Measurements from ENCODE around the gene DLG1.

DLG1 gene

GRCh38 chr3:197165890-197166289 is 132.5 kb downstream of the DLG1 start:
- no peaks in the 10 kb centered on the region for H3K4me1 ChIP-seq (ENCODE audit: control insufficient read depth, insufficient read depth, low read length)
- H3K27ac ChIP-seq (ENCODE audit: low read length): no peak overlapping the region
- DNase-seq (ENCODE audit: low read depth, low spot score): no peak
- no peaks in the 10 kb centered on the region for H3K36me3 ChIP-seq (ENCODE audit: control insufficient read depth, insufficient read depth, low read length)
- H3K4me3 ChIP-seq (ENCODE audit: low read length): no peak overlapping the region
- H3K27me3 ChIP-seq (ENCODE audit: control insufficient read depth, insufficient read depth, low read length): no peaks in the 10 kb centered on the region
- whole genome bisulfite sequencing (ENCODE audit: insufficient coverage, insufficient read length): no CpG with 5 or more reads among the region's 6 CpGs
- H3K9me3 ChIP-seq (ENCODE audit: control insufficient read depth, insufficient read depth, low read length): no peaks in the 10 kb centered on the region

DNA sequence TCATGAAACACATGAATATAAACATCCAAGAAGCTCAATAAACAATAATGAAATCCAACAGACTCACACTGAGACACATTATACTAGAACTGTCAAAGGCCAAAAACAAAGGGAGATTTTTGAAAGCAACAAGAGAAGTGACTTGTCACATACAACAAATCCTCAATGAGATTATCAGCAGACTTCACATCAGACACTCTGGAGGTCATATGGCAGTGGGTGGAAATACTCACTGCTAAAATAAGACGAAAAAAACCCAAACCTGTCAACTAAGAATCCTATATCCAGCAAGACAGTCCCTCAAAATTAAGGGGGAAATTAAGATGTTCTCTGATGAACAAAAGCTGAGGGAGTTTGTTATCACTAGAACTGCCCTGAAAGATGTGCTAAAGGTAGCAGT is 143.4 kb downstream of the DLG1 start:
- WGBS (ENCODE audit: insufficient coverage, insufficient read length): no CpG with 5 or more reads among the region's 1 CpG
- H3K9me3 ChIP-seq (ENCODE audit: control insufficient read depth, insufficient read depth, low read length): no peaks in the 10 kb centered on the region
- H3K27me3 ChIP-seq (ENCODE audit: control insufficient read depth, insufficient read depth, low read length): no peaks in the 10 kb centered on the region
- no peak for DNase-seq (ENCODE audit: low read depth, low spot score)
- H3K4me1 ChIP-seq (ENCODE audit: control insufficient read depth, insufficient read depth, low read length): no peaks in the 10 kb centered on the region
- H3K36me3 ChIP-seq (ENCODE audit: control insufficient read depth, insufficient read depth, low read length): no peaks in the 10 kb centered on the region
- no peak overlapping the region for H3K4me3 ChIP-seq (ENCODE audit: low read length)
- H3K27ac ChIP-seq (ENCODE audit: low read length): no peak overlapping the region

DNA sequence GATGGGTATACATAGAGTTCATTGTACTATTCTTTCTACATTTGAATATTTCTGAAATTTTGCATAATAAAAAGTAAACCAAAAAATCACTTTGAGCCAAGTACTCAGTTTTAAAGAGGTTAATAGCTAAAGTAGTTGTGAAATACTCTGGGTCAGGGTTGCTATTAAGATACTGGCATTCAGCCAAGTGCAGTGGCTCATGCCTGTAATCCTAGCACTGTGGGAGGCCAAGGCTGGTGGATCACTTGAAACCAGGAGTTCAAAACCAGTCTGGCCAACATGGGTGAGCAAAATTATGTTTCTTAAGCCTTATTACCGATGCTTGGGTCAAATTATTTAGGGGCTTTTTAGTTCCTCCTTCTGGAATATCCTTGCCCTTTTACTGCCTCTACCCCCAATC is 146.8 kb downstream of the DLG1 start:
- Histone ChIP-seq H3K4me1 (ENCODE audit: control insufficient read depth, insufficient read depth, low read length) (no peaks in the 10 kb centered on the region), H3K4me3 (ENCODE audit: low read length) (no peak overlapping the region), H3K27me3 (ENCODE audit: control insufficient read depth, insufficient read depth, low read length) (no peaks in the 10 kb centered on the region), H3K36me3 (ENCODE audit: control insufficient read depth, insufficient read depth, low read length) (no peaks in the 10 kb centered on the region), H3K27ac (ENCODE audit: low read length) (no peak overlapping the region), H3K9me3 (ENCODE audit: control insufficient read depth, insufficient read depth, low read length) (no peaks in the 10 kb centered on the region)
- no CpG with 5 or more reads among the region's 1 CpG for WGBS (ENCODE audit: insufficient coverage, insufficient read length)
- no peak for DNase-seq (ENCODE audit: low read depth, low spot score)

GRCh38 chr3:197149528-197149927 is 148.9 kb downstream of the DLG1 start:
- H3K4me3 ChIP-seq (ENCODE audit: low read length): no peak overlapping the region
- no peaks in the 10 kb centered on the region for H3K9me3 ChIP-seq (ENCODE audit: control insufficient read depth, insufficient read depth, low read length)
- H3K27me3 ChIP-seq (ENCODE audit: control insufficient read depth, insufficient read depth, low read length): no peaks in the 10 kb centered on the region
- H3K4me1 ChIP-seq (ENCODE audit: control insufficient read depth, insufficient read depth, low read length): no peaks in the 10 kb centered on the region
- WGBS (ENCODE audit: insufficient coverage, insufficient read length): no CpG with 5 or more reads among the region's 3 CpGs
- H3K36me3 ChIP-seq (ENCODE audit: control insufficient read depth, insufficient read depth, low read length): no peaks in the 10 kb centered on the region
- no peak for DNase-seq (ENCODE audit: low read depth, low spot score)
- no peak overlapping the region for H3K27ac ChIP-seq (ENCODE audit: low read length)

- no peak for DNase-seq (ENCODE audit: low read depth, low spot score)
- no CpG with 5 or more reads among the region's 1 CpG for WGBS (ENCODE audit: insufficient coverage, insufficient read length)
- no peak overlapping the region for H3K27ac ChIP-seq (ENCODE audit: low read length)
- H3K4me3 ChIP-seq (ENCODE audit: low read length): no peak overlapping the region
- no peaks in the 10 kb centered on the region for H3K9me3 ChIP-seq (ENCODE audit: control insufficient read depth, insufficient read depth, low read length)
- no peaks in the 10 kb centered on the region for H3K36me3 ChIP-seq (ENCODE audit: control insufficient read depth, insufficient read depth, low read length)
- H3K4me1 ChIP-seq (ENCODE audit: control insufficient read depth, insufficient read depth, low read length): no peaks in the 10 kb centered on the region
- H3K27me3 ChIP-seq (ENCODE audit: control insufficient read depth, insufficient read depth, low read length): no peaks in the 10 kb centered on the region
Measured at GRCh38 chr3:197144188-197144587, 154.2 kb downstream of the DLG1 start.

DNA sequence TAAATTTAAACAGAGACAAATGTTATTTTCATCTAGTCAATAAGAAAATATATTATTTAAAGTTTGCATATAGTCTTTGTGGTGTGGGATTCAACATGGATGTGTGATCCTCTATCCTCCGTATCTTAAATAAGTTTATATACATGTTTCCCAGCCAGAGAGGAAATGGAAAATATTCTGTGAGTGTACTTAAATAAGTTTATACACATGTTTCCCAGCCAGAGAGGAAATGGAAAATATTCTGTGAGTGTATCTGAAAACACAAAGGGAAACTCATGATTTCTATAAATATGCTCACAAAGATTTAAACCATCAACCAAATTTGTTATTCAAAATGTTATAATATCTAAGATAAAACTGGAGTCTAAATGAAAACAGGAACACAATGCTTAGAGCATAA is 158.8 kb downstream of the DLG1 start:
- H3K9me3 ChIP-seq (ENCODE audit: control insufficient read depth, insufficient read depth, low read length): no peaks in the 10 kb centered on the region
- WGBS (ENCODE audit: insufficient coverage, insufficient read length): no CpG with 5 or more reads among the region's 1 CpG
- H3K36me3 ChIP-seq (ENCODE audit: control insufficient read depth, insufficient read depth, low read length): no peaks in the 10 kb centered on the region
- H3K4me1 ChIP-seq (ENCODE audit: control insufficient read depth, insufficient read depth, low read length): no peaks in the 10 kb centered on the region
- H3K4me3 ChIP-seq (ENCODE audit: low read length): no peak overlapping the region
- H3K27me3 ChIP-seq (ENCODE audit: control insufficient read depth, insufficient read depth, low read length): no peaks in the 10 kb centered on the region
- H3K27ac ChIP-seq (ENCODE audit: low read length): no peak overlapping the region
- no peak for DNase-seq (ENCODE audit: low read depth, low spot score)

- H3K36me3 ChIP-seq (ENCODE audit: control insufficient read depth, insufficient read depth, low read length): no peaks in the 10 kb centered on the region
- no peaks in the 10 kb centered on the region for H3K4me1 ChIP-seq (ENCODE audit: control insufficient read depth, insufficient read depth, low read length)
- H3K9me3 ChIP-seq (ENCODE audit: control insufficient read depth, insufficient read depth, low read length): no peaks in the 10 kb centered on the region
- no peak overlapping the region for H3K27ac ChIP-seq (ENCODE audit: low read length)
- no CpG with 5 or more reads among the region's 5 CpGs for WGBS (ENCODE audit: insufficient coverage, insufficient read length)
- H3K27me3 ChIP-seq (ENCODE audit: control insufficient read depth, insufficient read depth, low read length): no peaks in the 10 kb centered on the region
- no peak for DNase-seq (ENCODE audit: low read depth, low spot score)
- no peak overlapping the region for H3K4me3 ChIP-seq (ENCODE audit: low read length)
Measured at GRCh38 chr3:197137751-197138150, 160.7 kb downstream of the DLG1 start.

- WGBS (ENCODE audit: insufficient coverage, insufficient read length): no CpG with 5 or more reads among the region's 3 CpGs
- Histone ChIP-seq H3K4me1 (ENCODE audit: control insufficient read depth, insufficient read depth, low read length) (no peaks in the 10 kb centered on the region), H3K36me3 (ENCODE audit: control insufficient read depth, insufficient read depth, low read length) (no peaks in the 10 kb centered on the region), H3K27me3 (ENCODE audit: control insufficient read depth, insufficient read depth, low read length) (no peaks in the 10 kb centered on the region), H3K9me3 (ENCODE audit: control insufficient read depth, insufficient read depth, low read length) (no peaks in the 10 kb centered on the region), H3K4me3 (ENCODE audit: low read length) (no peak overlapping the region), H3K27ac (ENCODE audit: low read length) (no peak overlapping the region)
- DNase-seq (ENCODE audit: low read depth, low spot score): no peak
Measured at GRCh38 chr3:197136744-197137143, 161.7 kb downstream of the DLG1 start.

GRCh38 chr3:197135212-197135611 is 163.2 kb downstream of the DLG1 start:
- Histone ChIP-seq H3K36me3 (ENCODE audit: control insufficient read depth, insufficient read depth, low read length) (no peaks in the 10 kb centered on the region), H3K4me1 (ENCODE audit: control insufficient read depth, insufficient read depth, low read length) (no peaks in the 10 kb centered on the region), H3K9me3 (ENCODE audit: control insufficient read depth, insufficient read depth, low read length) (no peaks in the 10 kb centered on the region), H3K4me3 (ENCODE audit: low read length) (no peak overlapping the region), H3K27me3 (ENCODE audit: control insufficient read depth, insufficient read depth, low read length) (no peaks in the 10 kb centered on the region), H3K27ac (ENCODE audit: low read length) (no peak overlapping the region)
- DNase-seq (ENCODE audit: low read depth, low spot score): no peak
- WGBS (ENCODE audit: insufficient coverage, insufficient read length): no CpG with 5 or more reads among the region's 5 CpGs

GRCh38 chr3:197132916-197133530 is 165.4 kb downstream of the DLG1 start:
- H3K4me1 ChIP-seq (ENCODE audit: control insufficient read depth, insufficient read depth, low read length): no peaks in the 10 kb centered on the region
- no peaks in the 10 kb centered on the region for H3K36me3 ChIP-seq (ENCODE audit: control insufficient read depth, insufficient read depth, low read length)
- no peaks in the 10 kb centered on the region for H3K27me3 ChIP-seq (ENCODE audit: control insufficient read depth, insufficient read depth, low read length)
- DNase-seq (ENCODE audit: low read depth, low spot score): no peak
- no peak overlapping the region for H3K4me3 ChIP-seq (ENCODE audit: low read length)
- H3K9me3 ChIP-seq (ENCODE audit: control insufficient read depth, insufficient read depth, low read length): no peaks in the 10 kb centered on the region
- WGBS (ENCODE audit: insufficient coverage, insufficient read length): no CpG with 5 or more reads among the region's 2 CpGs
- H3K27ac ChIP-seq (ENCODE audit: low read length): no peak overlapping the region

DNA sequence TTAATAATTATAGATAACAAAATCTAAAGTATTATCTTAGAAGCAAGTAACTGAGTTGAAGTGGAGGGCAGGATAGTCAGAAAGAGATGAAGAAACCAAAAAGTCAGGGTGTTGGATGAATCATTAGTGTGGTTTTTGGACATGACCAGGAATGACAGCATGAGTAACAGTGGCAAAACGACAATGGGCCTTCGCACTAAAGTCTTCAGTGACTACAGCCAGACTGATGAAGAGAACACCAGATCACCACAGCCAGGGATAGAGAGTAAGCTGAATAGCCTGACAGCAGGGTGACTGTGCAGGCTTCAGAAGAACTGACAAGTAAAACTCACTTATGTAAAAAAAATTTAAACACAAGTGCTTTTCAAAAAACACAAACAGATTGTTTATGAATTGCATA is 172.8 kb downstream of the DLG1 start:
- H3K9me3 ChIP-seq (ENCODE audit: control insufficient read depth, insufficient read depth, low read length): no peaks in the 10 kb centered on the region
- no peaks in the 10 kb centered on the region for H3K36me3 ChIP-seq (ENCODE audit: control insufficient read depth, insufficient read depth, low read length)
- H3K4me1 ChIP-seq (ENCODE audit: control insufficient read depth, insufficient read depth, low read length): no peaks in the 10 kb centered on the region
- DNase-seq (ENCODE audit: low read depth, low spot score): no peak
- H3K4me3 ChIP-seq (ENCODE audit: low read length): no peak overlapping the region
- no peak overlapping the region for H3K27ac ChIP-seq (ENCODE audit: low read length)
- no peaks in the 10 kb centered on the region for H3K27me3 ChIP-seq (ENCODE audit: control insufficient read depth, insufficient read depth, low read length)
- WGBS (ENCODE audit: insufficient coverage, insufficient read length): no CpG with 5 or more reads among the region's 2 CpGs
